ENCODE results near the gene BARHL2. TPM values are rescaled to one million over a fixed set of nuclear protein-coding genes. Genes with fewer than 3 reads are reported as not detected.

The BARHL2 gene
- total and polyA plus RNA-seq, 2 of the 4 experiments (the other 2 are of a cell fraction): not detected

- H3K27ac ChIP-seq (ENCODE audit: insufficient read depth, low read length): no peak overlapping the region
- CTCF ChIA-PET: no interaction called here
- H3K23ac ChIP-seq (ENCODE audit: low read depth, low read length): no peak overlapping the region
- dilution Hi-C loops (cut with HindIII; ENCODE audit: low sequenced_read_pairs, unreplicated experiment) (no loop called here), in situ Hi-C loops (cut with MboI; ENCODE audit: low sequenced_read_pairs) (no loop called here), intact Hi-C loops (cut with micrococcal nuclease) (no loop called here)
- no peak overlapping the region for H2AFZ ChIP-seq (replicated peaks; ENCODE audit: low read length, poor library complexity)
- H4K20me1 ChIP-seq (ENCODE audit: insufficient read depth, low read length): no peaks in the 10 kb centered on the region
- TF ChIP-seq, protein P1, sequence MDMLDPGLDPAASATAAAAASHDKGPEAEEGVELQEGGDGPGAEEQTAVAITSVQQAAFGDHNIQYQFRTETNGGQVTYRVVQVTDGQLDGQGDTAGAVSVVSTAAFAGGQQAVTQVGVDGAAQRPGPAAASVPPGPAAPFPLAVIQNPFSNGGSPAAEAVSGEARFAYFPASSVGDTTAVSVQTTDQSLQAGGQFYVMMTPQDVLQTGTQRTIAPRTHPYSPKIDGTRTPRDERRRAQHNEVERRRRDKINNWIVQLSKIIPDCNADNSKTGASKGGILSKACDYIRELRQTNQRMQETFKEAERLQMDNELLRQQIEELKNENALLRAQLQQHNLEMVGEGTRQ (IDR thresholded peaks at IDR 0.05; ENCODE audit: low read depth, low read length): no peak
- TF ChIP-seq CHD1 (IDR thresholded peaks at IDR 0.05; ENCODE audit: low read depth, low read length) (no peak), RAD21 (IDR thresholded peaks at IDR 0.05; ENCODE audit: low read length) (no peak), SMC3 (IDR thresholded peaks at IDR 0.05; ENCODE audit: low read depth, low read length) (no peak)
- no peaks in the 10 kb centered on the region for H3K9me1 ChIP-seq (ENCODE audit: insufficient read depth, low read length)
- H3K14ac ChIP-seq (replicated peaks; ENCODE audit: low read depth, low read length): no peak overlapping the region
- DNase-seq (no peak), ATAC-seq (ENCODE audit: low read depth) (no peak)
- no TSS peak for BruUV-seq (replicated peaks)
- H2BK5ac ChIP-seq (ENCODE audit: low read depth, low read length, poor library complexity, severe bottlenecking): no peak overlapping the region
- no peak overlapping the region for H4K8ac ChIP-seq (ENCODE audit: low read depth in 2 of 2, low read length in 2 of 2)
- H2BK15ac ChIP-seq (ENCODE audit: low read depth, low read length): no peak overlapping the region
- POLR2A ChIA-PET (ENCODE audit: unreplicated experiment): no interaction called here
- H3K27me3 ChIP-seq (ENCODE audit: control insufficient read depth, insufficient read depth, low read length): peaks cover 80% of the 10 kb centered on the region
- H2BK20ac ChIP-seq (ENCODE audit: low read depth, low read length): no peak overlapping the region
- no peak overlapping the region for H4K91ac ChIP-seq (ENCODE audit: insufficient read depth, low read depth, low read length)
- no peak overlapping the region for H3K4me3 ChIP-seq (ENCODE audit: insufficient read depth, low read depth, low read length)
- no peak overlapping the region for H2AK9ac ChIP-seq (replicated peaks; ENCODE audit: low read depth, low read length, poor library complexity)
- no peak overlapping the region for H3K18ac ChIP-seq (ENCODE audit: low read depth, low read length)
- H3K9ac ChIP-seq (ENCODE audit: low read depth, low read length): no peak overlapping the region
- H3K56ac ChIP-seq (ENCODE audit: extremely low read depth, insufficient read depth, low read length): no peak overlapping the region
- no peaks in the 10 kb centered on the region for H3K79me1 ChIP-seq (ENCODE audit: low read depth in 1 of 2, low read length in 2 of 2)
- WGBS, 2 experiments (ENCODE audit: extremely low coverage in 2 of 2, insufficient read length in 1 of 2): 7% methylated on average over 20 of the region's 37 CpGs; no CpG with 5 or more reads in 1 of the 2 experiments
- H3K9me3 ChIP-seq (ENCODE audit: control insufficient read depth, insufficient read depth, low read length): peaks cover 11% of the 10 kb centered on the region; the same call in 1 of the 2 replicates
- H4K5ac ChIP-seq (ENCODE audit: low read depth, low read length): no peak overlapping the region
- H3K36me3 ChIP-seq (ENCODE audit: control insufficient read depth, insufficient read depth, low read length): no peaks in the 10 kb centered on the region
- no peak overlapping the region for H2BK120ac ChIP-seq (ENCODE audit: low read depth, low read length)
- no peak overlapping the region for H3K4me2 ChIP-seq (ENCODE audit: low read depth, low read length)
- no peak overlapping the region for H3K4ac ChIP-seq (ENCODE audit: low read depth, low read length)
- no peak overlapping the region for H2AK5ac ChIP-seq (ENCODE audit: low read depth, low read length)
- H3K4me1 ChIP-seq (ENCODE audit: control insufficient read depth, insufficient read depth, low read length): no peaks in the 10 kb centered on the region
These were observed 208 bp upstream of the BARHL2 start for GRCh38 chr1:90717356-90717664.

Data from IMR-90 (cell line).